HEK293 (cell line): ENCODE measurements around the gene IGFLR1.

ENCODE experiments used
- GLIS2 ChIP-seq: fragments of 450-650 bp; formaldehyde crosslinking; IDR thresholded peaks from 2 replicates; pipeline ENCODE4 v1.5.1; 2016; ENCODE audit warnings: missing biosample characterization, missing genetic modification characterization
- HOXA7 ChIP-seq: sonication (generic); formaldehyde crosslinking; IDR thresholded peaks from 2 replicates; pipeline ENCODE4 v1.8.1; 2022; ENCODE audit warnings: missing genetic modification reagents, borderline replicate concordance
- HOXC10 ChIP-seq: sonication (generic); formaldehyde crosslinking; IDR thresholded peaks from 2 replicates; pipeline ENCODE4 v1.8.1; 2023; ENCODE audit warnings: mild to moderate bottlenecking, missing genetic modification reagents
- INSM2 ChIP-seq: fragments of 450-650 bp; formaldehyde crosslinking; IDR thresholded peaks from 2 replicates; pipeline ENCODE4 v1.5.1; 2016; ENCODE audit warnings: missing biosample characterization, missing genetic modification characterization
- KLF1 ChIP-seq: fragments of 450-650 bp; formaldehyde crosslinking; IDR thresholded peaks from 2 replicates; pipeline ENCODE4 v1.5.1; 2016; ENCODE audit warnings: missing biosample characterization, missing genetic modification characterization
- PRDM1 ChIP-seq: fragments of 450-650 bp; formaldehyde crosslinking; IDR thresholded peaks from 2 replicates; pipeline ENCODE4; 2016; ENCODE audit warnings: missing biosample characterization, missing genetic modification characterization
- PRDM10 ChIP-seq: fragments of 450-650 bp; formaldehyde crosslinking; IDR thresholded peaks from 2 replicates; pipeline ENCODE4 v1.5.1; 2016; ENCODE audit warnings: missing biosample characterization, missing genetic modification characterization
- SP3 ChIP-seq: fragments of 450-650 bp; formaldehyde crosslinking; IDR thresholded peaks from 2 replicates; pipeline ENCODE4 v1.5.1; 2016; ENCODE audit warnings: missing biosample characterization, missing genetic modification characterization
- SP7 ChIP-seq: fragments of 450-650 bp; formaldehyde crosslinking; IDR thresholded peaks from 2 replicates; pipeline ENCODE4 v1.5.1; 2016; ENCODE audit warnings: missing biosample characterization, missing genetic modification characterization
- TRIM28 ChIP-seq: IDR thresholded peaks from 2 replicates; pipeline ENCODE4 v1.6.1; 2011; ENCODE audit warnings: low read length, control low read depth, borderline replicate concordance
- WT1 ChIP-seq: fragments of 450-650 bp; formaldehyde crosslinking; IDR thresholded peaks from 2 replicates; pipeline ENCODE4 v1.5.1; 2016; ENCODE audit warnings: missing biosample characterization, missing genetic modification characterization
- ZBTB1 ChIP-seq: fragments of 450-650 bp; formaldehyde crosslinking; IDR thresholded peaks from 2 replicates; pipeline ENCODE4 v1.5.1; 2016; ENCODE audit warnings: missing biosample characterization, missing genetic modification characterization
- ZBTB8A ChIP-seq: fragments of 450-650 bp; formaldehyde crosslinking; IDR thresholded peaks from 2 replicates; pipeline ENCODE4 v1.5.1; 2016; ENCODE audit warnings: missing biosample characterization, missing genetic modification characterization
- ZNF10 ChIP-seq: fragments of 450-650 bp; formaldehyde crosslinking; IDR thresholded peaks from 2 replicates; pipeline ENCODE4 v1.5.1; 2017; ENCODE audit warnings: missing biosample characterization, missing genetic modification characterization
- ZNF114 ChIP-seq: fragments of 450-650 bp; formaldehyde crosslinking; IDR thresholded peaks from 2 replicates; pipeline ENCODE4 v1.5.0; 2017; ENCODE audit warnings: missing biosample characterization, missing genetic modification characterization
- ZNF157 ChIP-seq: fragments of 450-650 bp; formaldehyde crosslinking; IDR thresholded peaks from 2 replicates; pipeline ENCODE4 v1.5.1; 2016; ENCODE audit warnings: missing biosample characterization, missing genetic modification characterization
- ZNF184 ChIP-seq: fragments of 450-650 bp; IDR thresholded peaks from 2 replicates; pipeline ENCODE4 v1.5.1; 2018; ENCODE audit warnings: missing biosample characterization, mild to moderate bottlenecking, missing genetic modification characterization
- ZNF280C ChIP-seq: fragments of 450-650 bp; formaldehyde crosslinking; IDR thresholded peaks from 2 replicates; pipeline ENCODE4 v1.5.1; 2016; ENCODE audit warnings: missing biosample characterization, missing genetic modification characterization
- ZNF324 ChIP-seq: fragments of 450-650 bp; formaldehyde crosslinking; IDR thresholded peaks from 2 replicates; pipeline ENCODE4 v1.5.1; 2016; ENCODE audit warnings: missing biosample characterization, missing genetic modification characterization
- ZNF391 ChIP-seq: fragments of 450-650 bp; formaldehyde crosslinking; IDR thresholded peaks from 2 replicates; pipeline ENCODE4 v1.5.1; 2016; ENCODE audit warnings: low read depth, missing biosample characterization, missing genetic modification characterization, borderline replicate concordance
- ZNF501 ChIP-seq: fragments of 450-650 bp; formaldehyde crosslinking; IDR thresholded peaks from 2 replicates; pipeline ENCODE4 v1.5.1; 2016; ENCODE audit warnings: missing biosample characterization, missing genetic modification characterization
- ZNF521 ChIP-seq: fragments of 450-650 bp; formaldehyde crosslinking; IDR thresholded peaks from 2 replicates; pipeline ENCODE4 v1.5.1; 2017; ENCODE audit warnings: missing biosample characterization, mild to moderate bottlenecking, missing genetic modification characterization
- ZNF544 ChIP-seq: fragments of 450-650 bp; formaldehyde crosslinking; IDR thresholded peaks from 2 replicates; pipeline ENCODE4 v1.5.0; 2017; ENCODE audit warnings: missing biosample characterization, missing genetic modification characterization
- ZNF561 ChIP-seq: fragments of 450-650 bp; IDR thresholded peaks from 2 replicates; pipeline ENCODE4 v1.5.1; 2018; ENCODE audit warnings: missing biosample characterization, missing genetic modification characterization, borderline replicate concordance
- ZNF600 ChIP-seq: fragments of 450-650 bp; formaldehyde crosslinking; IDR thresholded peaks from 2 replicates; pipeline ENCODE4 v1.5.1; 2016; ENCODE audit warnings: missing biosample characterization, missing genetic modification characterization
- ZNF645 ChIP-seq: fragments of 450-650 bp; formaldehyde crosslinking; IDR thresholded peaks from 2 replicates; pipeline ENCODE4; 2016; ENCODE audit warnings: missing biosample characterization, missing genetic modification characterization
- ZNF777 ChIP-seq: fragments of 450-650 bp; formaldehyde crosslinking; IDR thresholded peaks from 2 replicates; pipeline ENCODE4 v1.5.1; 2017; ENCODE audit warnings: missing biosample characterization, missing genetic modification characterization, borderline replicate concordance
- ZSCAN18 ChIP-seq: fragments of 450-650 bp; formaldehyde crosslinking; IDR thresholded peaks from 2 replicates; pipeline ENCODE4 v1.5.1; 2016; ENCODE audit warnings: missing biosample characterization, missing genetic modification characterization
- TF ChIP-seq, protein P1 (sequence below): fragments of 450-650 bp; formaldehyde crosslinking; IDR thresholded peaks from 2 replicates; pipeline ENCODE4 v1.5.1; 2017; ENCODE audit warnings: missing biosample characterization, missing genetic modification characterization

Gene IGFLR1

DNA sequence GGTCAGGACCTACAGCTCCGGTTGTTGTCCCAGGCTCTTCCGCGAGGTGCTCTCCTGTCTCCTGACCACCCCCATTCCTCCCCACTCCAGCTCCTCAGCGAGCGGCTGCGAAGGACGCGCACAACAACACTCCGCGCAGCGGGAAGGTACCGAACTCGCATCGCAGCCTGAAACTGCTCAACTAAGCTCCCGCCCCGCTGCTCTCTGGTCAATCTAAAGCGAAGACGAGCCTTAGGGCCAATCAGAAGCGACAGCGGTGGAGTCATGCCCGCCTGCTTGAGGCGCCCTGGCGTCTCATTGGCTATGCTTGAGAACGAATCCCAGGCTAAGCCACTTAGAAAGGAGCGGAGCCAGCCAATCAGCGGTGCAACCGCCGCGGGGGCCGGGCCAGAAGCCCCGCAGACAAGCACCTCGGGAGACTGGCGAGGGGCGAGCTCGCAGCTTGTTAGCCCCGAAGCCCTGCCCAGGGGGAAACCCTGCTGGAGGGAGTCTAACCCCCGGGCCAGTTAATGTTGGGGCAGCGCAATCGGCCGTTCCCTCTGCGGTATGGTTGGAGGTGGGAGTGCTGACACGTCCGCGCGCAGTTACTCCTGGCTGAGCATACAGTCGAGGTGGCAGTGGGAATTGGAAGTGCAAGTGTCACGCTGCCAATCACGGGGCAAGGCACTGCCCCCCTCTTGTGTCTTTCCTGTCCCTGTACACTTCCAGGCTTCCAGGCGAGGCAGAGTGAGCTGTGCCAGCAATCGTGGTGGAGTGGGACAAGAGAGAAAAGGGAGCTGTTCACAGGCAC is 39.8 kb downstream of the IGFLR1 start (continued):
- 0 out of 2 replicates have a peak, but pooled peaks have one; percentile 54 for TF ChIP-seq INSM2 (tag by site-specific recombination)
- peak; percentile 94 for TF ChIP-seq PRDM10 (tag by site-specific recombination)
- peak; percentile 83; the same call in 1 of the 2 replicates for TF ChIP-seq ZNF777
- TF ChIP-seq ZNF521 = no peak
- TF ChIP-seq ZNF645 (tag by site-specific recombination) = no peak
- peak; percentile 85 for TF ChIP-seq ZNF391
- TF ChIP-seq ZBTB8A (tag by site-specific recombination) = peak; percentile 71
- 0 out of 2 replicates have a peak, but pooled peaks have one; percentile 3 for TF ChIP-seq KLF1
- peak; percentile 94 for TF ChIP-seq SP3
- TF ChIP-seq GLIS2 (tag by site-specific recombination) = peak; percentile 99
- no peak for TF ChIP-seq HOXA7 (CRISPR knock-in tag)
- no peak for TF ChIP-seq ZSCAN18
- TF ChIP-seq SP7 (tag by site-specific recombination) = peak; percentile 78
- TF ChIP-seq ZNF10 (tag by site-specific recombination) = no peak; the same call in 1 of the 2 replicates
- peak; percentile 93 for TF ChIP-seq ZNF600 (tag by site-specific recombination)
- no peak for TF ChIP-seq ZNF184 (tag by site-specific recombination)
- TF ChIP-seq PRDM1 = peak; percentile 79
- peak; percentile 34; the same call in 1 of the 2 replicates for TF ChIP-seq WT1 (tag by site-specific recombination)
- no peak for TF ChIP-seq ZNF280C
- TF ChIP-seq HOXC10 = no peak
- TF ChIP-seq ZBTB1 (tag by site-specific recombination) = no peak
- TF ChIP-seq ZNF157 (tag by site-specific recombination) = no peak
- no peak for TF ChIP-seq ZNF544
- TF ChIP-seq, protein P1, sequence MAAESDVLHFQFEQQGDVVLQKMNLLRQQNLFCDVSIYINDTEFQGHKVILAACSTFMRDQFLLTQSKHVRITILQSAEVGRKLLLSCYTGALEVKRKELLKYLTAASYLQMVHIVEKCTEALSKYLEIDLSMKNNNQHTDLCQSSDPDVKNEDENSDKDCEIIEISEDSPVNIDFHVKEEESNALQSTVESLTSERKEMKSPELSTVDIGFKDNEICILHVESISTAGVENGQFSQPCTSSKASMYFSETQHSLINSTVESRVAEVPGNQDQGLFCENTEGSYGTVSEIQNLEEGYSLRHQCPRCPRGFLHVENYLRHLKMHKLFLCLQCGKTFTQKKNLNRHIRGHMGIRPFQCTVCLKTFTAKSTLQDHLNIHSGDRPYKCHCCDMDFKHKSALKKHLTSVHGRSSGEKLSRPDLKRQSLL (tag by site-specific recombination) = no peak
- TF ChIP-seq ZNF114 (tag by site-specific recombination) = no peak
- no peak; the same call in 1 of the 2 replicates for TF ChIP-seq ZNF561 (tag by site-specific recombination)
- 0 out of 2 replicates have a peak, but pooled peaks have one; percentile 16 for TF ChIP-seq ZNF324 (tag by site-specific recombination)
- TF ChIP-seq TRIM28 = no peak
- TF ChIP-seq ZNF501 (tag by site-specific recombination) = peak; percentile 29
